A549 (cell line): Measurements from ENCODE around the gene RNF14. TPM values are rescaled to one million over a fixed set of nuclear protein-coding genes. Genes with fewer than 3 reads are reported as not detected.
A peak's percentile ranks its signal among the peaks of the same experiment; 100 is the strongest.

Source experiments
- ATAC-seq, 2 experiments: fragments of 200-7000 bp in 1 of 2; fragments of >200 bp in 1 of 2; cut with Nextera tagmentation in 1 of 2; cut with Tn5 transposase in 1 of 2; 3 replicates each; pipeline versions ENCODE4 v1.8.0 to v1.9.1; 2018 to 2020; ENCODE audit warnings: mild to moderate bottlenecking in 1 of 2, moderate library complexity in 1 of 2
- CTCF ChIA-PET: fragments of 300-600 bp; sonication (Branson Sonifier 250); formaldehyde crosslinking; extraction: SDS; loops from one replicate; lab custom pipeline; 2021; ENCODE audit warnings: antibody characterized with exemption, inconsistent platforms; lab: Yijun Ruan, JAX
- POLR2A ChIA-PET: fragments of 350-600 bp; formaldehyde crosslinking; extraction: SDS; loops from one replicate; lab custom pipeline; 2021; ENCODE audit warnings: antibody characterized with exemption, inconsistent platforms; lab: Yijun Ruan, JAX
- DNase-seq, 2 experiments: peaks; one replicate each; pipeline versions ENCODE4 v3.0.0 to v3.0.0-alpha.2; 2011 to 2016; ENCODE audit warnings: low read depth in 1 of 2, low spot score in 1 of 2
- FAIRE-seq: peaks from 2 replicates; lab custom pipeline; 2011; peaks lifted over from hg19 to GRCh38; lab: Jason Lieb, UNC
- H3K27ac ChIP-seq, 2 experiments: fragments of >200 bp; sonication (Bioruptor Twin); formaldehyde crosslinking; 3 replicates each; pipeline ENCODE4 v1.5.1; 2016 to 2017
- H3K4me1 ChIP-seq: fragments of >200 bp; sonication (Bioruptor Twin); formaldehyde crosslinking; 3 replicates; pipeline ENCODE4 v1.6.1; 2016
- H3K4me2 ChIP-seq: fragments of >200 bp; sonication (Bioruptor Twin); formaldehyde crosslinking; 3 replicates; pipeline ENCODE4 v1.6.1; 2016
- H3K4me3 ChIP-seq: fragments of >200 bp; sonication (Bioruptor Twin); formaldehyde crosslinking; 3 replicates; pipeline ENCODE4 v1.5.1; 2016
- H3K9me3 ChIP-seq: fragments of >200 bp; sonication (Bioruptor Twin); formaldehyde crosslinking; 3 replicates; pipeline ENCODE4 v1.6.1; 2016
- ATOH8 ChIP-seq: fragments of 250-450 bp; sonication (Bioruptor Pico); IDR thresholded peaks from 2 replicates; pipeline ENCODE4 v1.5.0; 2020; ENCODE audit warnings: low read depth, mild to moderate bottlenecking, moderate library complexity
- FOXS1 ChIP-seq: fragments of 250-450 bp; sonication (Bioruptor Pico); IDR thresholded peaks from 2 replicates; pipeline ENCODE4 v1.5.0; 2020; ENCODE audit warnings: mild to moderate bottlenecking, moderate library complexity
- HDAC2 ChIP-seq: fragments of 200-600 bp; sonication (generic); IDR thresholded peaks from 2 replicates; pipeline ENCODE4 v1.6.1; 2016
- MYC ChIP-seq: IDR thresholded peaks from 2 replicates; pipeline ENCODE4 v1.6.1; 2012; ENCODE audit warnings: mild to moderate bottlenecking, inconsistent platforms, low read length, improper control_type of control experiment, borderline replicate concordance
- NPAS2 ChIP-seq: fragments of 250-450 bp; sonication (Bioruptor Pico); IDR thresholded peaks from 2 replicates; pipeline ENCODE4 v1.8.0; 2022; ENCODE audit warnings: mild to moderate bottlenecking, moderate library complexity, borderline replicate concordance
- POLR2A ChIP-seq: IDR thresholded peaks from 2 replicates; pipeline ENCODE4 v1.6.1; 2012; ENCODE audit warnings: mild to moderate bottlenecking, low read length
- POLR2AphosphoS2 ChIP-seq: conservative IDR thresholded peaks from 2 replicates; pipeline ENCODE4 v1.6.1; 2012; ENCODE audit warnings: low read length, improper control_type of control experiment, inconsistent platforms
- RAD21 ChIP-seq, 2 experiments: fragments of >200 bp in 1 of 2; sonication (Bioruptor Twin) in 1 of 2; formaldehyde crosslinking in 1 of 2; IDR thresholded peaks in 1 of 2; conservative IDR thresholded peaks in 1 of 2; 2 replicates in 1 of 2; 3 replicates in 1 of 2; pipeline ENCODE4 v1.6.1; 2012 to 2018; ENCODE audit warnings: inconsistent platforms in 1 of 2
- RARB ChIP-seq: fragments of 250-450 bp; sonication (Bioruptor Pico); IDR thresholded peaks from 2 replicates; pipeline ENCODE4 v1.8.0; 2021; ENCODE audit warnings: mild to moderate bottlenecking, moderate library complexity
- RCOR1 ChIP-seq: fragments of 150-350 bp; IDR thresholded peaks from 2 replicates; pipeline ENCODE4 v1.6.1; 2014; ENCODE audit warnings: antibody characterized with exemption, low read length, low read depth
- REST ChIP-seq: fragments of 200-600 bp; sonication (generic); IDR thresholded peaks from 2 replicates; pipeline ENCODE4 v1.6.1; 2016; ENCODE audit warnings: antibody characterized with exemption, mild to moderate bottlenecking, moderate library complexity
- SMC3 ChIP-seq: fragments of >200 bp; sonication (Bioruptor Twin); formaldehyde crosslinking; IDR thresholded peaks from 3 replicates; pipeline ENCODE4 v1.6.1; 2018; ENCODE audit warnings: inconsistent platforms
- TP53 ChIP-seq: fragments of 250-450 bp; sonication (Bioruptor Pico); IDR thresholded peaks from 2 replicates; pipeline ENCODE4 v1.5.0; 2021; ENCODE audit warnings: mild to moderate bottlenecking, moderate library complexity
- ZNF302 ChIP-seq: fragments of 250-450 bp; sonication (Bioruptor Pico); IDR thresholded peaks from 2 replicates; pipeline ENCODE4 v1.9.0; 2021; ENCODE audit warnings: inconsistent platforms, mild to moderate bottlenecking, moderate library complexity
- WGBS: methylation state at CpG from one replicate; pipeline ENCODE4 v1.1.6; 2017; ENCODE audit errors: missing lambda C conversion rate; 5-methylcytosine and 5-hydroxymethylcytosine counted together
- polyA plus RNA-seq, 4 experiments: library from polyadenylated mRNA; depleted of rRNA in 3 of 4; stranded (reverse); fragments of >200 nt; fragmentation: RNase III in 1 of 4; extraction: RNeasy Plus Mini Kit Qiagen cat#74134 plus additional on column Dnase treatment in 1 of 4; gene quantifications; 2 replicates in 3 of 4; 3 replicates in 1 of 4; pipeline ENCODE4 v1.2.3, GENCODE V29; 2011 to 2017
- TF ChIP-seq, protein P1 (sequence below): fragments of 450-650 bp; IDR thresholded peaks from 2 replicates; pipeline ENCODE4 v1.6.1; 2014; ENCODE audit warnings: antibody characterized with exemption
- TF ChIP-seq, protein P2 (sequence below): IDR thresholded peaks from 2 replicates; pipeline ENCODE4 v1.6.1; 2012; ENCODE audit warnings: low read depth, borderline replicate concordance

The RNF14 gene
- polyA plus RNA-seq, 2 of the 4 experiments (the other 2 are of a cell fraction), result 43.2 to 47.4 TPM

DNA sequence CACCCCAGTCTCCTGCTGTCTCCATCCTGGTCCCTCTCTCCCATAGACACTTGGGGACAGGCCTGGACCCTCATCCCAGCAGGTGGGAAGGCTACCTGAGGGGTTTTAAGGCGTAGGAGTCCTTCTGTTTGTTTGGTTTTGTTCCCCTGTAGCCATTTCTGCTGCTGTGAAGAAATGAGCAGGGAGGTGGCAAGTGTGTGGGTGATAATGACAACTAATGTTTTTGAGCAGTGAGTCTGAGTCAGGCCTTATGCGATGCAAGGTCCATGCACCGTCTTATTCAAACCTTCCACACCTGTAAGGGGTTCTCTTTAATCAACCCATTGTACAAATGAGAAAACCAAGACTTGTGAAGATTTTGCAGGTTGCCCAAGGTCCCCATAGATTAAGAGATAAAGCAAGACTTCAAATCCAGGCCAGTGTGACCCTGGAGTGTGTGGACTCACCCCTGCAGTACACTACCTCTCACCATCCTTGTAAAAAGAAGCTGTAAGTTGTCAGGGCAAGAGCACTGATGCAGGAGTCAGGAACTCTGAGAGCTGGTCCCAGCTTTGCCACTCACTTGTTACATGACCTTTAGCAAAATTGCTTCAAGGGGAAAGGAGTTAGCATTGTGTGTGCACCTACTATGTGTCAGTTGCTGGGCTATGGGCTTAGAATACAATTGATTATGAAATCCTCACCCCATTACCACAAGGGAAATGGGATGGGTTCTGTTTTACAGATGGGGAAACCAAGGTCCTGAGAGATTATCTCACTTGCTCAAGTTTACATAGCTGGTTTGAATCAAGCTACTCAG, 18.5 kb upstream of the RNF14 start:
- no peak overlapping the region for H3K4me2 ChIP-seq
- POLR2A ChIA-PET, result no interaction called here
- ATAC-seq (no peak), FAIRE-seq (no peak), DNase-seq (no peak)
- CTCF ChIA-PET, result interaction anchor here (0.5 to 11.8 kb wide), 7 partner anchors 9 to 258 kb away, joined by 3 to 158 read pairs (median 5); partner anchors contain the start of genes PCDH12 and RNF14
- H3K4me1 ChIP-seq, result no peaks in the 10 kb centered on the region
- no peaks in the 10 kb centered on the region for H3K9me3 ChIP-seq
- no peak overlapping the region for H3K4me3 ChIP-seq
- H3K27ac ChIP-seq, result no peak overlapping the region
- 78% methylated on average over 3 of the region's 3 CpGs for WGBS
- TF ChIP-seq, protein P1, sequence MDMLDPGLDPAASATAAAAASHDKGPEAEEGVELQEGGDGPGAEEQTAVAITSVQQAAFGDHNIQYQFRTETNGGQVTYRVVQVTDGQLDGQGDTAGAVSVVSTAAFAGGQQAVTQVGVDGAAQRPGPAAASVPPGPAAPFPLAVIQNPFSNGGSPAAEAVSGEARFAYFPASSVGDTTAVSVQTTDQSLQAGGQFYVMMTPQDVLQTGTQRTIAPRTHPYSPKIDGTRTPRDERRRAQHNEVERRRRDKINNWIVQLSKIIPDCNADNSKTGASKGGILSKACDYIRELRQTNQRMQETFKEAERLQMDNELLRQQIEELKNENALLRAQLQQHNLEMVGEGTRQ, result no peak
- TF ChIP-seq RCOR1, result no peak
- TF ChIP-seq MYC, result no peak
- TF ChIP-seq TP53, result no peak
- TF ChIP-seq, protein P2, sequence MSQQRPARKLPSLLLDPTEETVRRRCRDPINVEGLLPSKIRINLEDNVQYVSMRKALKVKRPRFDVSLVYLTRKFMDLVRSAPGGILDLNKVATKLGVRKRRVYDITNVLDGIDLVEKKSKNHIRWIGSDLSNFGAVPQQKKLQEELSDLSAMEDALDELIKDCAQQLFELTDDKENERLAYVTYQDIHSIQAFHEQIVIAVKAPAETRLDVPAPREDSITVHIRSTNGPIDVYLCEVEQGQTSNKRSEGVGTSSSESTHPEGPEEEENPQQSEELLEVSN, result no peak
- TF ChIP-seq FOXS1 (CRISPR knock-in tag), result no peak
- TF ChIP-seq RAD21 (conservative IDR thresholded peaks at IDR 0.05 in 1 of 2, IDR thresholded peaks at IDR 0.05 in 1 of 2), result no peak
- no peak for TF ChIP-seq POLR2A
- no peak for TF ChIP-seq SMC3

DNA sequence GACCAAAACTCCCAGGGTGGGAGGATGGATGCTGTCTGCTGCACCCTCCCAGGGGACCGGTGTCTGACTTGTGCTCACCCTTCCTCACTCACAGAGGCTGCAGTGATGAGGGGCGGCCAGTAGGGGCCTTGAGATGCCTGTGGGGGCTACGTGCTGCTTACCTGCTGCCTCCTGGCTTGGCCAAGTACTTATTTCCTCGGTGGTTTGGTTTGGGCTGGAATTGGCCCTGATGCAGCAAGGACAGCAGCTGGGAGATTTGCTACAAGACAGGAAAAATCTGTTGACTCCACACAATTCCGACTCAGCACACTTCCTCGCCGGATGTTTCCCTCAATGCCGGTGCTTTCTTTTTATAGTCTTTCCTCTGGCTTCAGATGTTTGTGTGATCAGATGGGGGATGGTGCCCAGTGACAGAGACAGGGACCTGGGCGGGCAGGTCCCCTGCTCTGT, 17.5 kb upstream of the RNF14 start:
- TF ChIP-seq POLR2AphosphoS2, result no peak
- TF ChIP-seq ATOH8, result no peak
- TF ChIP-seq NPAS2 (CRISPR knock-in tag), result no peak
- no peak for TF ChIP-seq HDAC2
- no peak for TF ChIP-seq ZNF302 (CRISPR knock-in tag)
- TF ChIP-seq REST, result no peak
- no peak for TF ChIP-seq RARB (CRISPR knock-in tag)
- no peak for TF ChIP-seq FOXS1 (CRISPR knock-in tag)
- TF ChIP-seq RCOR1, result no peak
- WGBS, result 54% methylated on average over 9 of the region's 9 CpGs
- H3K27ac ChIP-seq, result no peak overlapping the region
- ChIA-PET POLR2A (no interaction called here), CTCF (interaction anchor here (1.2 to 11.8 kb wide), 3 partner anchors 8 to 259 kb away, joined by 4 to 158 read pairs (median 9); partner anchors contain the start of gene PCDH12)
- H3K4me2 ChIP-seq, result no peak overlapping the region
- no peak overlapping the region for H3K4me3 ChIP-seq
- DNase-seq (peak in 1 of 2 experiments; percentile 51), ATAC-seq (peak; percentile 62 to 85; a peak in 3 of 6 replicates), FAIRE-seq (no peak)
- H3K9me3 ChIP-seq, result no peaks in the 10 kb centered on the region
- no peaks in the 10 kb centered on the region for H3K4me1 ChIP-seq
